ENCODE data around the gene LUZP2.

GRCh38 chr11:24502425-24502824, 5.6 kb downstream of the LUZP2 start:
- no peak for TF ChIP-seq CTCF (IDR thresholded peaks at IDR 0.05)
- TF ChIP-seq ZFX (IDR thresholded peaks at IDR 0.05; ENCODE audit: borderline replicate concordance), result no peak

Data from 22Rv1 (cell line).